HepG2 (cell line): ENCODE measurements around the gene ABHD2. TPM values are rescaled to one million over a fixed set of nuclear protein-coding genes. Genes with fewer than 3 reads are reported as not detected.
A peak's percentile ranks its signal among the peaks of the same experiment; 100 is the strongest.

Source experiments
- ATAC-seq: fragments of 200-7000 bp; cut with Tn5 transposase; 3 replicates; pipeline ENCODE4 v1.9.1; 2020; ENCODE audit warnings: mild to moderate bottlenecking, moderate library complexity
- BruUV-seq: library from RNA; stranded (reverse); fragments of 400-500 nt; replicated peaks from 2 replicates; lab custom pipeline; 2021; lab: Mats Ljungman, UMichigan
- CTCF ChIA-PET: fragments of 300-600 bp; formaldehyde crosslinking; extraction: SDS; loops from one replicate; lab custom pipeline; 2021; ENCODE audit warnings: low total read pairs, inconsistent platforms, low intra/inter-chr PET ratio; lab: Yijun Ruan, JAX
- POLR2A ChIA-PET: fragments of 350-600 bp; sonication (Branson Sonifier 250); formaldehyde crosslinking; loops from one replicate; lab custom pipeline; 2020; ENCODE audit warnings: antibody characterized with exemption, inconsistent platforms; lab: Yijun Ruan, JAX
- DNase-seq: peaks from one replicate; pipeline ENCODE4 v3.0.0-alpha.2; 2015; ENCODE audit warnings: low spot score
- FAIRE-seq: peaks from 3 replicates; lab custom pipeline; 2011; peaks lifted over from hg19 to GRCh38; lab: Jason Lieb, UNC
- H2AFZ ChIP-seq: one replicate; pipeline ENCODE4 v1.6.1; 2011; ENCODE audit warnings: low read length, inconsistent platforms
- H3K27ac ChIP-seq: fragments of 300-600 bp; 3 replicates; pipeline ENCODE4 v1.8.0; 2011; ENCODE audit warnings: mixed run types, mild to moderate bottlenecking, mixed read lengths, low read length, inconsistent platforms; ENCODE audit not compliant: insufficient read depth; ENCODE audit errors: extremely low read length
- H3K27me3 ChIP-seq, 2 experiments: fragments of 200-600 bp in 1 of 2; 2 replicates in 1 of 2; 3 replicates in 1 of 2; pipeline versions ENCODE4 v1.6.0 to v1.8.0; 2011; ENCODE audit warnings: low read length in 2 of 2, mild to moderate bottlenecking in 2 of 2, moderate library complexity in 2 of 2, inconsistent platforms in 1 of 2; ENCODE audit not compliant: insufficient read depth in 2 of 2, control insufficient read depth in 1 of 2
- H3K36me3 ChIP-seq, 2 experiments: fragments of 200-600 bp in 1 of 2; replicated peaks in 1 of 2; 2 replicates in 1 of 2; 3 replicates in 1 of 2; pipeline versions ENCODE4 v1.5.1 to v1.8.0; 2011; ENCODE audit warnings: low read length in 2 of 2, inconsistent platforms in 1 of 2; ENCODE audit not compliant: insufficient read depth in 2 of 2, control insufficient read depth in 1 of 2
- H3K4me1 ChIP-seq: 2 replicates; pipeline ENCODE4 v1.5.1; 2012; ENCODE audit warnings: low read length, inconsistent platforms; ENCODE audit not compliant: insufficient read depth
- H3K4me2 ChIP-seq: 2 replicates; pipeline ENCODE4 v1.6.0; 2011; ENCODE audit warnings: low read depth, low read length, inconsistent platforms
- H3K4me3 ChIP-seq, 3 experiments: fragments of 200-600 bp in 1 of 3; sonication (generic), shearing (Covaris generic) in 1 of 3; replicated peaks in 1 of 3; 2 replicates each; pipeline ENCODE4 v1.5.1; 2011 to 2016; ENCODE audit warnings: low read length in 3 of 3, inconsistent platforms in 2 of 3, low read depth in 2 of 3, mild to moderate bottlenecking in 2 of 3, control low read depth in 1 of 3, mixed read lengths in 1 of 3; ENCODE audit not compliant: insufficient read depth in 1 of 3
- H3K79me2 ChIP-seq: one replicate; pipeline ENCODE4 v1.6.1; 2011; ENCODE audit warnings: low read length, inconsistent platforms; ENCODE audit not compliant: insufficient read depth
- H3K9ac ChIP-seq: 2 replicates; pipeline ENCODE4 v1.6.0; 2011; ENCODE audit warnings: mild to moderate bottlenecking, low read depth, low read length, inconsistent platforms; ENCODE audit not compliant: insufficient read depth
- H3K9me3 ChIP-seq: 2 replicates; pipeline ENCODE4 v1.5.1; 2012; ENCODE audit warnings: mild to moderate bottlenecking, low read length
- H4K20me1 ChIP-seq: 2 replicates; pipeline ENCODE4 v1.6.0; 2011; ENCODE audit warnings: inconsistent platforms, mild to moderate bottlenecking, low read length, moderate library complexity; ENCODE audit not compliant: insufficient read depth
- ARNTL ChIP-seq: sonication (generic); formaldehyde crosslinking; IDR thresholded peaks from 2 replicates; pipeline ENCODE4 v1.4.0; 2020; ENCODE audit warnings: mild to moderate bottlenecking, missing genetic modification reagents
- BHLHE40 ChIP-seq: IDR thresholded peaks from 2 replicates; pipeline ENCODE4 v1.6.1; 2011; ENCODE audit warnings: low read length, improper control_type of control experiment
- EEA1 ChIP-seq: sonication (generic); formaldehyde crosslinking; IDR thresholded peaks from 2 replicates; pipeline ENCODE4 v1.5.1; 2020; ENCODE audit warnings: mild to moderate bottlenecking, missing genetic modification reagents, borderline replicate concordance
- HNRNPUL1 ChIP-seq: fragments of 200-400 bp; formaldehyde crosslinking; IDR thresholded peaks from 2 replicates; pipeline ENCODE4 v1.6.1; 2017; ENCODE audit warnings: low read depth, mild to moderate bottlenecking, low read length, moderate library complexity
- RBFOX2 ChIP-seq: fragments of 200-400 bp; formaldehyde crosslinking; IDR thresholded peaks from 2 replicates; pipeline ENCODE4 v1.6.1; 2017; ENCODE audit warnings: low read depth, mild to moderate bottlenecking, low read length
- SMYD3 ChIP-seq: sonication (generic); formaldehyde crosslinking; IDR thresholded peaks from 2 replicates; pipeline ENCODE4 v1.8.1; 2023; ENCODE audit warnings: mild to moderate bottlenecking, missing genetic modification reagents
- TFAP4 ChIP-seq: sonication (generic); IDR thresholded peaks from 2 replicates; pipeline ENCODE4 v1.6.1; 2016; ENCODE audit warnings: low read depth, borderline replicate concordance
- ZBTB14 ChIP-seq: sonication (generic); formaldehyde crosslinking; IDR thresholded peaks from 2 replicates; pipeline ENCODE4 v1.4.0; 2020; ENCODE audit warnings: missing genetic modification reagents
- ZNF282 ChIP-seq: fragments of 450-650 bp; IDR thresholded peaks from 2 replicates; pipeline ENCODE4 v1.6.1; 2018; ENCODE audit not compliant: partially characterized antibody
- ZNF572 ChIP-seq: sonication (generic); formaldehyde crosslinking; IDR thresholded peaks from 2 replicates; pipeline ENCODE4 v1.5.1; 2020; ENCODE audit warnings: mild to moderate bottlenecking, missing genetic modification reagents
- ZNF670 ChIP-seq: sonication (generic); formaldehyde crosslinking; IDR thresholded peaks from 2 replicates; pipeline ENCODE4 v1.8.0; 2022; ENCODE audit warnings: mild to moderate bottlenecking, missing genetic modification reagents, borderline replicate concordance
- ZNF740 ChIP-seq: sonication (generic); formaldehyde crosslinking; IDR thresholded peaks from 2 replicates; pipeline ENCODE4 v1.4.0; 2020; ENCODE audit warnings: missing genetic modification reagents
- ZNF839 ChIP-seq: sonication (generic); formaldehyde crosslinking; IDR thresholded peaks from 2 replicates; pipeline ENCODE4 v1.4.0; 2020; ENCODE audit warnings: missing genetic modification reagents, mild to moderate bottlenecking, borderline replicate concordance
- WGBS: methylation state at CpG from one replicate; pipeline ENCODE4 v1.1.6; 2017; ENCODE audit warnings: low lambda C conversion rate; 5-methylcytosine and 5-hydroxymethylcytosine counted together
- in situ Hi-C: cut with HindIII; loops from 2 replicates; pipeline ENCODE4 v1.10.0; 2017; ENCODE audit warnings: low pct_unique_long_range_greater_than_20kb; ENCODE audit not compliant: extremely low pct_ligation_motif_present
- intact Hi-C: fragments of 100-400 bp; cut with micrococcal nuclease; formaldehyde crosslinking; loops from one replicate; pipeline ENCODE4 v1.10.0; 2022; ENCODE audit not compliant: unreplicated experiment
- polyA plus RNA-seq, 8 experiments: library from polyadenylated mRNA; depleted of rRNA in 3 of 8; stranded (reverse) in 7 of 8; unstranded in 1 of 8; fragments of >200 nt; fragmentation: Illumina TruSeq in 4 of 8; extraction: Trizol in 4 of 8; gene quantifications; 2 replicates each; pipeline versions ENCODE4 v1.2.1 to v1.2.3, GENCODE V29; 2011 to 2016; ENCODE audit warnings: low read depth in 4 of 8, missing spikeins in 1 of 8, mixed read lengths in 1 of 8; ENCODE audit not compliant: insufficient read depth in 1 of 8
- total RNA-seq, 5 experiments: library from RNA; depleted of rRNA; stranded (reverse); fragments of >200 nt; fragmentation: Illumina TruSeq; extraction: Trizol; gene quantifications; 2 replicates each; pipeline ENCODE4 v1.2.3, GENCODE V29; 2016; ENCODE audit warnings: low read depth in 1 of 5
- TF ChIP-seq, protein P1 (sequence below): sonication (generic); formaldehyde crosslinking; conservative IDR thresholded peaks from 2 replicates; pipeline ENCODE4 v1.8.0; 2022; ENCODE audit warnings: missing genetic modification reagents

The ABHD2 gene
- total and polyA plus RNA-seq, 2 of the 13 experiments (the other 11 are each of a cell fraction or from before 2014, with no cell fraction given): 14.8 to 22.4 TPM

- in situ Hi-C loops (loop anchor here (5.0 kb wide), 1 partner anchor 37 kb away; no protein-coding TSS in a partner anchor), intact Hi-C loops (no loop called here)
- TF ChIP-seq ZNF839 (CRISPR knock-in tag) (no peak), ZNF572 (CRISPR knock-in tag) (no peak), ARNTL (no peak)
- Histone ChIP-seq H2AFZ (peak overlapping the region; percentile 88), H3K27ac (peak overlapping the region; percentile 57), H3K27me3 (peaks cover 0 to 8% of the 10 kb centered on the region in 2 experiments; a peak in 4 of 5 replicates), H3K4me2 (peak overlapping the region; percentile 96), H3K4me1 (peaks cover 22% of the 10 kb centered on the region), H3K9ac (peak overlapping the region; percentile 77), H3K9me3 (peaks cover 9% of the 10 kb centered on the region; the same call in 1 of the 2 replicates), H4K20me1 (no peaks in the 10 kb centered on the region), H3K36me3 (peaks cover 3 to 12% of the 10 kb centered on the region in 2 experiments; a peak in 3 of 5 replicates), H3K79me2 (peaks cover 29% of the 10 kb centered on the region), H3K4me3 (peak overlapping the region; percentile 86 to 87 (median 86))
- ChIA-PET POLR2A (interaction anchor here (1.0 to 1.3 kb wide), 2 partner anchors 11 to 67 kb away, joined by 3 to 4 read pairs; no protein-coding TSS in a partner anchor), CTCF (interaction anchor here (1.5 kb wide), 1 partner anchor 37 kb away, joined by 4 read pairs; no protein-coding TSS in a partner anchor)
- no TSS peak for BruUV-seq
- FAIRE-seq: no peak
- ATAC-seq: peak; percentile 53
- 2% methylated on average over 6 of the region's 6 CpGs for WGBS
- DNase-seq: peak; percentile 13
Observed at GRCh38 chr15:89244574-89244903, 156.3 kb downstream of the ABHD2 start.

- H3K4me2 ChIP-seq: no peak overlapping the region
- H3K9ac ChIP-seq: no peak overlapping the region
- no peaks in the 10 kb centered on the region for H4K20me1 ChIP-seq
- BruUV-seq: no TSS peak
- ChIA-PET CTCF (no interaction called here), POLR2A (no interaction called here)
- FAIRE-seq: no peak
- peaks cover 29% of the 10 kb centered on the region for H3K79me2 ChIP-seq
- peaks cover 22% of the 10 kb centered on the region for H3K4me1 ChIP-seq
- in situ Hi-C loops: no loop called here
- 70% methylated on average over 2 of the region's 2 CpGs for WGBS
- no peak overlapping the region for H3K4me3 ChIP-seq
- no peak overlapping the region for H2AFZ ChIP-seq
- intact Hi-C loops: no loop called here
- no peak for ATAC-seq
- H3K36me3 ChIP-seq: peaks cover 3 to 12% of the 10 kb centered on the region in 2 experiments; a peak in 3 of 5 replicates
- no peak for DNase-seq
- H3K9me3 ChIP-seq: no peaks in the 10 kb centered on the region
- H3K27me3 ChIP-seq: peaks cover 0 to 3% of the 10 kb centered on the region in 2 experiments; a peak in 2 of 5 replicates
- no peak overlapping the region for H3K27ac ChIP-seq
- TF ChIP-seq SMYD3 (CRISPR knock-in tag) (no peak), ZNF740 (CRISPR knock-in tag) (no peak), ZNF282 (no peak), RBFOX2 (no peak), ZBTB14 (CRISPR knock-in tag) (no peak), ZNF670 (no peak), TFAP4 (no peak), BHLHE40 (no peak), EEA1 (CRISPR knock-in tag) (no peak), HNRNPUL1 (no peak)
- TF ChIP-seq, protein P1, sequence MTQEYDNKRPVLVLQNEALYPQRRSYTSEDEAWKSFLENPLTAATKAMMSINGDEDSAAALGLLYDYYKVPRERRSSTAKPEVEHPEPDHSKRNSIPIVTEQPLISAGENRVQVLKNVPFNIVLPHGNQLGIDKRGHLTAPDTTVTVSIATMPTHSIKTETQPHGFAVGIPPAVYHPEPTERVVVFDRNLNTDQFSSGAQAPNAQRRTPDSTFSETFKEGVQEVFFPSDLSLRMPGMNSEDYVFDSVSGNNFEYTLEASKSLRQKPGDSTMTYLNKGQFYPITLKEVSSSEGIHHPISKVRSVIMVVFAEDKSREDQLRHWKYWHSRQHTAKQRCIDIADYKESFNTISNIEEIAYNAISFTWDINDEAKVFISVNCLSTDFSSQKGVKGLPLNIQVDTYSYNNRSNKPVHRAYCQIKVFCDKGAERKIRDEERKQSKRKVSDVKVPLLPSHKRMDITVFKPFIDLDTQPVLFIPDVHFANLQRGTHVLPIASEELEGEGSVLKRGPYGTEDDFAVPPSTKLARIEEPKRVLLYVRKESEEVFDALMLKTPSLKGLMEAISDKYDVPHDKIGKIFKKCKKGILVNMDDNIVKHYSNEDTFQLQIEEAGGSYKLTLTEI (CRISPR knock-in tag): no peak
Observed at GRCh38 chr15:89247446-89247845, 159.2 kb downstream of the ABHD2 start.
